Right ventricle myocardium inferior (tissue), 1 donor: ENCODE results near the gene RAB11FIP3. TPM values are rescaled to one million over a fixed set of nuclear protein-coding genes. Genes with fewer than 3 reads are reported as not detected.

Source experiments
- ATAC-seq: fragments of 200-7000 bp; cut with Tn5 transposase; one replicate; pipeline ENCODE4 v1.9.1; 2020; ENCODE audit warnings: mild to moderate bottlenecking, moderate library complexity
- DNase-seq: peaks from one replicate; pipeline ENCODE4 v3.0.0; 2021; ENCODE audit errors: missing footprints
- intact Hi-C: fragments of 100-400 bp; cut with DNase I; formaldehyde crosslinking; loops from one replicate; pipeline ENCODE4 v1.11.0; 2022
- total RNA-seq: library from RNA; stranded (reverse); fragmentation: NEBNext Ultra II Directional; extraction: Animal tissue kit (Norgen Biotek cat#: 25700); gene quantifications from one replicate; pipeline ENCODE4 v1.2.1, GENCODE V29; 2021
- donor health status: DM: no; HTN: yes; CAD: no; lungs with severe emphysema.

The RAB11FIP3 gene
- total RNA-seq, 1 donor from 2014 or later: 23.3 TPM

GRCh38 chr16:554640-555365 lies 129.4 kb downstream of the RAB11FIP3 start:
- no peak for ATAC-seq
- no peak for DNase-seq
- intact Hi-C loops: no loop called here

- intact Hi-C loops: no loop called here
- DNase-seq (no peak), ATAC-seq (no peak)
Measured at GRCh38 chr16:555528-556473, 130.4 kb downstream of the RAB11FIP3 start.

- no peak for DNase-seq
- no peak for ATAC-seq
- intact Hi-C loops: no loop called here
Measured at GRCh38 chr16:556474-557173, 131.2 kb downstream of the RAB11FIP3 start.

GRCh38 chr16:557463-558297 lies 132.2 kb downstream of the RAB11FIP3 start:
- DNase-seq (no peak), ATAC-seq (no peak)
- intact Hi-C loops: no loop called here

- intact Hi-C loops: no loop called here
- DNase-seq (no peak), ATAC-seq (peak; percentile 41)
Measured at GRCh38 chr16:558298-559020, 133.0 kb downstream of the RAB11FIP3 start.

- DNase-seq (no peak), ATAC-seq (no peak)
- intact Hi-C loops: no loop called here
Measured at GRCh38 chr16:559021-559380, 133.6 kb downstream of the RAB11FIP3 start.

- no peak for ATAC-seq
- intact Hi-C loops: no loop called here
- no peak for DNase-seq
Measured at GRCh38 chr16:559411-560203, 134.2 kb downstream of the RAB11FIP3 start.

GRCh38 chr16:560204-560700 lies 134.8 kb downstream of the RAB11FIP3 start, which contains the start of gene PRR35:
Gene PRR35 (plus strand): TSS chr16:560394. CDS start chr16:563295, 2,901 bp downstream.
- intact Hi-C loops: no loop called here
- DNase-seq: no peak
- no peak for ATAC-seq

GRCh38 chr16:560701-561412 lies 135.4 kb downstream of the RAB11FIP3 start:
- DNase-seq (no peak), ATAC-seq (no peak)
- intact Hi-C loops: no loop called here

- intact Hi-C loops: no loop called here
- ATAC-seq: no peak
- no peak for DNase-seq
Measured at GRCh38 chr16:561413-561794, 136.0 kb downstream of the RAB11FIP3 start.

- ATAC-seq: no peak
- intact Hi-C loops: no loop called here
- no peak for DNase-seq
Measured at GRCh38 chr16:561957-562938, 136.8 kb downstream of the RAB11FIP3 start.

GRCh38 chr16:563072-563644 lies 137.7 kb downstream of the RAB11FIP3 start:
- ATAC-seq (no peak), DNase-seq (no peak)
- intact Hi-C loops: no loop called here

- intact Hi-C loops: no loop called here
- DNase-seq (no peak), ATAC-seq (no peak)
Measured at GRCh38 chr16:564690-565418, 139.4 kb downstream of the RAB11FIP3 start.
